Endothelial cell of umbilical vein (primary cell): ENCODE measurements around the gene RAB3GAP1. TPM values are rescaled to one million over a fixed set of nuclear protein-coding genes. Genes with fewer than 3 reads are reported as not detected.

Source experiments
- BruUV-seq: library from RNA; stranded (reverse); fragments of 400-500 nt; replicated peaks from 2 replicates; lab custom pipeline; 2021; lab: Mats Ljungman, UMichigan
- CTCF ChIA-PET: fragments of 300-600, 350-600 bp; sonication (Branson Sonifier 250); formaldehyde crosslinking; loops from one replicate; lab custom pipeline; 2021; ENCODE audit warnings: antibody characterized with exemption, inconsistent platforms; lab: Charles Lee
- POLR2A ChIA-PET: fragments of 300-600, 350-600 bp; sonication (Branson Sonifier 250); formaldehyde crosslinking; loops from one replicate; lab custom pipeline; 2021; ENCODE audit warnings: antibody characterized with exemption, inconsistent platforms; lab: Charles Lee
- DNase-seq: peaks from one replicate; pipeline ENCODE4 v3.0.0-alpha.2; 2011; ENCODE audit warnings: low read depth, low spot score
- FAIRE-seq: peaks from 2 replicates; lab custom pipeline; 2011; peaks lifted over from hg19 to GRCh38; lab: Jason Lieb, UNC
- H2AFZ ChIP-seq: 2 replicates; pipeline ENCODE4 v1.6.0; 2012; ENCODE audit warnings: low read depth, low read length, control low read depth, inconsistent platforms
- H3K27ac ChIP-seq: 2 replicates; pipeline ENCODE4 v1.5.1; 2011; ENCODE audit warnings: low read depth, mild to moderate bottlenecking, control low read depth, low read length, moderate library complexity; ENCODE audit not compliant: insufficient read depth
- H3K27me3 ChIP-seq, 2 experiments: 2 replicates each; pipeline versions ENCODE4 v1.6.0 to v1.6.1; 2011; ENCODE audit warnings: low read length in 2 of 2, mixed read lengths in 1 of 2; ENCODE audit not compliant: control insufficient read depth in 2 of 2, insufficient read depth in 2 of 2
- H3K36me3 ChIP-seq, 2 experiments: 2 replicates in 1 of 2; 3 replicates in 1 of 2; pipeline ENCODE4 v1.5.1; 2011; ENCODE audit warnings: low read length in 2 of 2, mild to moderate bottlenecking in 1 of 2, moderate library complexity in 1 of 2; ENCODE audit not compliant: control insufficient read depth in 2 of 2, insufficient read depth in 2 of 2; ENCODE audit errors: extremely low read depth in 1 of 2
- H3K4me1 ChIP-seq: 3 replicates; pipeline ENCODE4 v1.5.1; 2011; ENCODE audit warnings: mild to moderate bottlenecking, low read length; ENCODE audit not compliant: control insufficient read depth, insufficient read depth; ENCODE audit errors: extremely low read depth
- H3K4me2 ChIP-seq: 2 replicates; pipeline ENCODE4 v1.6.1; 2011; ENCODE audit warnings: low read length, control low read depth, mixed read lengths; ENCODE audit not compliant: insufficient read depth
- H3K4me3 ChIP-seq, 3 experiments: fragments of 200-600 bp in 1 of 3; sonication (generic), shearing (Covaris generic) in 1 of 3; replicated peaks in 1 of 3; 2 replicates each; pipeline ENCODE4 v1.5.1; 2011 to 2016; ENCODE audit warnings: control low read depth in 3 of 3, low read length in 3 of 3, mild to moderate bottlenecking in 2 of 3, inconsistent platforms in 1 of 3, low read depth in 1 of 3, moderate library complexity in 1 of 3; ENCODE audit not compliant: insufficient read depth in 1 of 3
- H3K79me2 ChIP-seq: 2 replicates; pipeline ENCODE4 v1.6.0; 2012; ENCODE audit warnings: low read length, inconsistent platforms; ENCODE audit not compliant: control insufficient read depth, insufficient read depth
- H3K9ac ChIP-seq: replicated peaks from 2 replicates; pipeline ENCODE3; 2011; ENCODE audit warnings: low read length, control low read depth; ENCODE audit not compliant: insufficient read depth; ENCODE audit errors: extremely low read depth
- H3K9me1 ChIP-seq: replicated peaks from 3 replicates; pipeline ENCODE4 v1.6.0; 2011; ENCODE audit warnings: mild to moderate bottlenecking, low read length; ENCODE audit not compliant: control insufficient read depth, insufficient read depth; ENCODE audit errors: extremely low read depth
- H3K9me3 ChIP-seq: replicated peaks from 2 replicates; pipeline ENCODE4 v1.5.1; 2012; ENCODE audit warnings: low read length, inconsistent platforms; ENCODE audit not compliant: control insufficient read depth, insufficient read depth
- H4K20me1 ChIP-seq: replicated peaks from 2 replicates; pipeline ENCODE3; 2011; ENCODE audit warnings: mild to moderate bottlenecking, low read length; ENCODE audit not compliant: control insufficient read depth, insufficient read depth; ENCODE audit errors: extremely low read depth
- EZH2 ChIP-seq: IDR thresholded peaks from 2 replicates; pipeline ENCODE4 v1.6.1; 2012; ENCODE audit warnings: borderline replicate concordance, low read depth, mild to moderate bottlenecking, moderate library complexity, low read length, inconsistent platforms; ENCODE audit not compliant: severe bottlenecking
- FOS ChIP-seq: IDR thresholded peaks from 2 replicates; pipeline ENCODE4 v1.6.1; 2011; ENCODE audit warnings: mild to moderate bottlenecking, low read length, moderate library complexity, borderline replicate concordance; ENCODE audit not compliant: insufficient read depth
- GATA2 ChIP-seq: IDR thresholded peaks from 2 replicates; pipeline ENCODE4 v1.7.0; 2011; ENCODE audit warnings: low read depth, mild to moderate bottlenecking, moderate library complexity, mixed read lengths, low read length; ENCODE audit not compliant: insufficient read length, insufficient read depth
- JUN ChIP-seq: IDR thresholded peaks from 2 replicates; pipeline ENCODE4 v1.6.1; 2011; ENCODE audit warnings: borderline replicate concordance, low read depth; ENCODE audit not compliant: insufficient read length, insufficient read depth
- MYC ChIP-seq: IDR thresholded peaks from one replicate; pipeline ENCODE4 v1.6.1; 2011; ENCODE audit warnings: mild to moderate bottlenecking, low read depth, low read length
- POLR2A ChIP-seq: IDR thresholded peaks from 2 replicates; pipeline ENCODE4 v1.6.1; 2012; ENCODE audit warnings: low read depth, mild to moderate bottlenecking, control low read depth, low read length
- POLR2AphosphoS5 ChIP-seq: IDR thresholded peaks from 2 replicates; pipeline ENCODE4 v1.6.1; 2012; ENCODE audit warnings: low read depth, mild to moderate bottlenecking, control low read depth, low read length, moderate library complexity; ENCODE audit not compliant: insufficient read depth
- dilution Hi-C: fragments of 300-500 bp; cut with MboI; formaldehyde crosslinking; loops from one replicate; pipeline ENCODE4 v1.15.0; 2019; ENCODE audit warnings: low sequenced_read_pairs; ENCODE audit not compliant: extremely low pct_ligation_motif_present
- intact Hi-C: fragments of 100-400 bp; cut with micrococcal nuclease; formaldehyde crosslinking; loops from one replicate; pipeline ENCODE4 v1.10.0; 2022
- polyA plus RNA-seq, 4 experiments: library from polyadenylated mRNA; depleted of rRNA in 3 of 4; stranded (reverse) in 3 of 4; unstranded in 1 of 4; fragments of >200 nt; gene quantifications; 2 replicates each; pipeline versions ENCODE4 v1.2.1 to v1.2.3, GENCODE V29; 2011 to 2012; ENCODE audit warnings: missing spikeins in 1 of 4
- total RNA-seq: library from RNA; stranded (reverse); gene quantifications from 2 replicates; pipeline ENCODE4 v1.2.3, GENCODE V29; 2021
- TF ChIP-seq, protein P1 (sequence below), 2 donors: IDR thresholded peaks; 1 replicate in 1 of 2; 2 replicates in 1 of 2; pipeline ENCODE4 v1.5.1; 2011; ENCODE audit warnings: low read length in 2 of 2, mild to moderate bottlenecking in 2 of 2, moderate library complexity in 2 of 2, control low read depth in 1 of 2, inconsistent platforms in 1 of 2, low read depth in 1 of 2; ENCODE audit not compliant: insufficient read depth in 1 of 2; ENCODE audit errors: extremely low read depth in 1 of 2
- TF ChIP-seq, protein P2 (sequence below): IDR thresholded peaks from 2 replicates; pipeline ENCODE4 v1.6.1; 2011; ENCODE audit not compliant: insufficient read depth, insufficient read length

The RAB3GAP1 gene
- total and polyA plus RNA-seq, 2 donors (not counting 3 experiments of a cell fraction or from before 2014, with no cell fraction given): 14.9 to 39.5 TPM

DNA sequence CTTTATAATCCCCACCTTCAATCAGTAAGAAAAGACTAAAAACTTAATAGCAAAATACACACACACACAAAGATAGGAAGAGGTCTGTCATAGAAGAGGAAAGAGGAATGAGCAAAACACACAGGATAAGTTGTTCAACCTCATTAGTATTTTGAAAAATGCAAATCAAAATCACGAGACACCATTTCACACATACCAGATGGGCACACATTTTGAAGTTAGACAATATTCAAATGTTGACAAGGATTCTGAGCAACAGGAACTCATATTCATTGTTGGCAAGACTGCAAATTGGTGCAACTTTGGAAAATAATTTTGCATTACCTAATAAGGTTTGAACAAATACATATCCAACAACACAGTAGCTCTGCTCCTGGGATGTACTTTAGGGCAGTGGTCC, 127.6 kb downstream of the RAB3GAP1 start:
- Histone ChIP-seq H3K4me1 (no peaks in the 10 kb centered on the region), H3K4me3 (no peak overlapping the region), H4K20me1 (no peaks in the 10 kb centered on the region), H3K27ac (no peak overlapping the region), H2AFZ (no peak overlapping the region), H3K4me2 (no peak overlapping the region), H3K79me2 (no peaks in the 10 kb centered on the region), H3K36me3 (peaks cover 0 to 5% of the 10 kb centered on the region in 2 experiments), H3K27me3 (no peaks in the 10 kb centered on the region), H3K9ac (no peak overlapping the region), H3K9me1 (no peaks in the 10 kb centered on the region), H3K9me3 (no peaks in the 10 kb centered on the region)
- no peak for TF ChIP-seq POLR2A
- TF ChIP-seq EZH2: no peak
- no peak for TF ChIP-seq GATA2
- BruUV-seq: no TSS peak
- dilution Hi-C loops (no loop called here), intact Hi-C loops (no loop called here)
- ChIA-PET POLR2A (no interaction called here), CTCF (no interaction called here)
- DNase-seq (no peak), FAIRE-seq (no peak)

DNA sequence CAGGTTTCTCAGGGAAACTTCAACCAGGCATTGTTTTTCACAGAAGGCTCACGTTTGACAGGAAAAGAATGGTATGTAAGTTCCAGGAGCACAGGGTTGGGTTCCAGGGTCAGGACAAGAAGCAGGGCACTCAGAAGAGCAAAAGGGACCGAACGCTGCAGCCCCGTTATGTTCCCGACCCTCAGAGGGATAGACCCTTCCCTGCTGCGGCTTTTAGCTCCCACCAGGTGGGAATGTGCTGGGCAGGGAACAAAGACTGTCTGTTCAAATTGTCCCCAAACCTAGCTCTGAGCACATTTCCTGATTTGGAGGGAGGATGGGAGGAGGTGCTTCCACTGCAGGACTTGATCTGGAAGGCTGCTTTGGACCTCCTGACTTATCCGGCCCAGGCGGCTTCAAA, 130.1 kb downstream of the RAB3GAP1 start:
- dilution Hi-C loops: no loop called here
- no peaks in the 10 kb centered on the region for H3K27me3 ChIP-seq
- CTCF ChIA-PET: interaction anchor here (0.7 kb wide), 1 partner anchor 136 kb away, joined by 3 read pairs; no protein-coding TSS in a partner anchor
- no peak overlapping the region for H3K9ac ChIP-seq
- POLR2A ChIA-PET: no interaction called here
- no peaks in the 10 kb centered on the region for H3K79me2 ChIP-seq
- H4K20me1 ChIP-seq: no peaks in the 10 kb centered on the region
- H3K36me3 ChIP-seq: no peaks in the 10 kb centered on the region
- no peaks in the 10 kb centered on the region for H3K9me3 ChIP-seq
- no peak for DNase-seq
- no peak overlapping the region for H3K27ac ChIP-seq
- FAIRE-seq: no peak
- no TSS peak for BruUV-seq
- H3K4me2 ChIP-seq: no peak overlapping the region
- H3K4me3 ChIP-seq: no peak overlapping the region
- intact Hi-C loops: no loop called here
- no peak overlapping the region for H2AFZ ChIP-seq
- H3K9me1 ChIP-seq: no peaks in the 10 kb centered on the region
- no peaks in the 10 kb centered on the region for H3K4me1 ChIP-seq
- TF ChIP-seq JUN (no peak), GATA2 (no peak), FOS (no peak), POLR2AphosphoS5 (no peak), POLR2A (no peak), EZH2 (no peak), MYC (no peak)
- TF ChIP-seq, protein P1, sequence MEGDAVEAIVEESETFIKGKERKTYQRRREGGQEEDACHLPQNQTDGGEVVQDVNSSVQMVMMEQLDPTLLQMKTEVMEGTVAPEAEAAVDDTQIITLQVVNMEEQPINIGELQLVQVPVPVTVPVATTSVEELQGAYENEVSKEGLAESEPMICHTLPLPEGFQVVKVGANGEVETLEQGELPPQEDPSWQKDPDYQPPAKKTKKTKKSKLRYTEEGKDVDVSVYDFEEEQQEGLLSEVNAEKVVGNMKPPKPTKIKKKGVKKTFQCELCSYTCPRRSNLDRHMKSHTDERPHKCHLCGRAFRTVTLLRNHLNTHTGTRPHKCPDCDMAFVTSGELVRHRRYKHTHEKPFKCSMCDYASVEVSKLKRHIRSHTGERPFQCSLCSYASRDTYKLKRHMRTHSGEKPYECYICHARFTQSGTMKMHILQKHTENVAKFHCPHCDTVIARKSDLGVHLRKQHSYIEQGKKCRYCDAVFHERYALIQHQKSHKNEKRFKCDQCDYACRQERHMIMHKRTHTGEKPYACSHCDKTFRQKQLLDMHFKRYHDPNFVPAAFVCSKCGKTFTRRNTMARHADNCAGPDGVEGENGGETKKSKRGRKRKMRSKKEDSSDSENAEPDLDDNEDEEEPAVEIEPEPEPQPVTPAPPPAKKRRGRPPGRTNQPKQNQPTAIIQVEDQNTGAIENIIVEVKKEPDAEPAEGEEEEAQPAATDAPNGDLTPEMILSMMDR (IDR thresholded peaks at IDR 0.05; ENCODE audit: extremely low read depth in 1 of 2, insufficient read depth in 1 of 2, low read depth in 1 of 2, low read length in 2 of 2): no peak
- TF ChIP-seq, protein P2, sequence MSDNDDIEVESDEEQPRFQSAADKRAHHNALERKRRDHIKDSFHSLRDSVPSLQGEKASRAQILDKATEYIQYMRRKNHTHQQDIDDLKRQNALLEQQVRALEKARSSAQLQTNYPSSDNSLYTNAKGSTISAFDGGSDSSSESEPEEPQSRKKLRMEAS: no peak
